SU-DHL-6 (cell line): ENCODE data around the gene NMT2.

ENCODE experiments used
- H2AFZ ChIP-seq: fragments of 200-600 bp; sonication (generic); 2 replicates; pipeline ENCODE4 v1.6.1; 2014; ENCODE audit warnings: low read depth, mild to moderate bottlenecking, moderate library complexity, mixed read lengths, antibody characterized with exemption, low read length; ENCODE audit not compliant: severe bottlenecking
- H3F3A ChIP-seq: fragments of 200-600 bp; shearing (Covaris generic); 2 replicates; pipeline ENCODE4 v1.6.0; 2016; ENCODE audit warnings: antibody characterized with exemption, mild to moderate bottlenecking; ENCODE audit not compliant: insufficient read depth
- H3K27ac ChIP-seq: fragments of 200-600 bp; sonication (generic); 2 replicates; pipeline ENCODE4 v1.5.1; 2016; ENCODE audit warnings: low read depth, mild to moderate bottlenecking, low read length, moderate library complexity, mixed read lengths
- H3K27me3 ChIP-seq: fragments of 200-600 bp; sonication (generic), shearing (Covaris generic); 2 replicates; pipeline ENCODE4 v1.6.0; 2014; ENCODE audit warnings: mild to moderate bottlenecking, low read length
- H3K36me3 ChIP-seq: fragments of 200-600 bp; sonication (generic); 2 replicates; pipeline ENCODE4 v1.6.1; 2014; ENCODE audit warnings: mild to moderate bottlenecking, low read length, mixed read lengths
- H3K4me2 ChIP-seq: fragments of 300-600, 200-600 bp; shearing (Covaris generic), sonication (generic); 2 replicates; pipeline ENCODE4 v1.6.0; 2014; ENCODE audit warnings: low read length, low read depth, mild to moderate bottlenecking; ENCODE audit not compliant: poor library complexity, severe bottlenecking
- H3K4me3 ChIP-seq: fragments of 200-600 bp; sonication (generic); 2 replicates; pipeline ENCODE4 v1.5.1; 2014; ENCODE audit warnings: antibody characterized with exemption, low read length, mild to moderate bottlenecking, mixed read lengths; ENCODE audit not compliant: insufficient read depth, poor library complexity, severe bottlenecking
- H3K79me2 ChIP-seq: fragments of 200-600 bp; sonication (generic); 2 replicates; pipeline ENCODE4 v1.6.1; 2014; ENCODE audit warnings: mild to moderate bottlenecking, low read length, moderate library complexity; ENCODE audit not compliant: insufficient read depth
- H3K9ac ChIP-seq: fragments of 200-600 bp; sonication (generic); 2 replicates; pipeline ENCODE4 v1.7.0; 2014; ENCODE audit warnings: mild to moderate bottlenecking, low read length
- H3K9me2 ChIP-seq: fragments of 200-600 bp; sonication (generic); replicated peaks from 2 replicates; pipeline ENCODE4 v1.6.1; 2014; ENCODE audit warnings: low read length; ENCODE audit not compliant: insufficient read depth
- H3K9me3 ChIP-seq: fragments of 200-600 bp; sonication (generic); 2 replicates; pipeline ENCODE4 v1.6.1; 2014; ENCODE audit warnings: low read length, mixed read lengths; ENCODE audit not compliant: insufficient read depth
- H4K20me1 ChIP-seq: fragments of 200-600 bp; sonication (generic); 2 replicates; pipeline ENCODE4 v1.6.1; 2014; ENCODE audit warnings: low read depth, mild to moderate bottlenecking, antibody characterized with exemption, low read length, moderate library complexity, mixed read lengths
- CTCF ChIP-seq: fragments of 200-600 bp; sonication (generic); IDR thresholded peaks from one replicate; pipeline ENCODE4 v1.5.1; 2017; ENCODE audit warnings: antibody characterized with exemption, mild to moderate bottlenecking, low read length, moderate library complexity; ENCODE audit not compliant: insufficient read depth, poor library complexity, severe bottlenecking
- EZH2phosphoT487 ChIP-seq: fragments of 200-600 bp; sonication (generic), shearing (Covaris generic); conservative IDR thresholded peaks from 2 replicates; pipeline ENCODE4 v1.6.1; 2018; ENCODE audit warnings: mild to moderate bottlenecking, antibody characterized with exemption, low read length, moderate library complexity, mixed read lengths

NMT2 gene

DNA sequence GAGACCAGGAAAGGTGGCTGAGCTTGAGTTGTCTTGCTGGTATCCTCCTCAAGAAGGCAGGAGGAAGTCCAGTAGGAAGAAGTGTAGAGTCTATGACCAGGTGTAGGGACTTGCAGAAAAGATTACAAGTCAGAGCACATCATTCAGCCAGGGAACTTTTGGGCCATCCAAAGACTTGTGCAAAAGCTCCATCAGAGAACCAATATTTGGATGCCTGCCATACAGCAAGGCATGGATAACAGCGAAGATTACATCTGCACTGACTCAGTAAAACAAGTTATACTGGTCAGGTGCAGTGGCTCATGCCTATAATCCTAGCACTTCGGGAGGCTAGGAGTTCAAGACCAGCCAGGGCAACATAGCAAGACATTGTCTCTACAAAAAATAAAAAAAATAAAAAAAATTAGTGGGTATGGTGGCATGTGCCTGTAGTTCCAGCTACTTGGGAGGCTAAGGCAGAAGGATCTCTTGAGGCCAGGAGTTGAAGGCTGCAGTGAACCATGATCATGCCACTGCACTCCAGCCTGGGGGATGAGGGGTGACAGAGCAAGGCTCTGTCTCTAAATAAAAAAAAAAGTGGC is 13.2 kb upstream of the NMT2 start:
- no peaks in the 10 kb centered on the region for H3K79me2 ChIP-seq
- H3K9me3 ChIP-seq = no peaks in the 10 kb centered on the region
- H3K4me2 ChIP-seq = no peak overlapping the region
- no peaks in the 10 kb centered on the region for H3K36me3 ChIP-seq
- no peaks in the 10 kb centered on the region for H3F3A ChIP-seq
- no peaks in the 10 kb centered on the region for H3K27me3 ChIP-seq
- TF ChIP-seq CTCF (no peak), EZH2phosphoT487 (no peak)
- no peaks in the 10 kb centered on the region for H4K20me1 ChIP-seq
- H3K4me3 ChIP-seq = no peak overlapping the region
- H3K9me2 ChIP-seq = no peaks in the 10 kb centered on the region
- no peak overlapping the region for H2AFZ ChIP-seq
- H3K9ac ChIP-seq = no peak overlapping the region
- H3K27ac ChIP-seq = no peak overlapping the region

GRCh38 chr10:15180736-15181135 is 12.2 kb upstream of the NMT2 start:
- H3F3A ChIP-seq = no peaks in the 10 kb centered on the region

DNA sequence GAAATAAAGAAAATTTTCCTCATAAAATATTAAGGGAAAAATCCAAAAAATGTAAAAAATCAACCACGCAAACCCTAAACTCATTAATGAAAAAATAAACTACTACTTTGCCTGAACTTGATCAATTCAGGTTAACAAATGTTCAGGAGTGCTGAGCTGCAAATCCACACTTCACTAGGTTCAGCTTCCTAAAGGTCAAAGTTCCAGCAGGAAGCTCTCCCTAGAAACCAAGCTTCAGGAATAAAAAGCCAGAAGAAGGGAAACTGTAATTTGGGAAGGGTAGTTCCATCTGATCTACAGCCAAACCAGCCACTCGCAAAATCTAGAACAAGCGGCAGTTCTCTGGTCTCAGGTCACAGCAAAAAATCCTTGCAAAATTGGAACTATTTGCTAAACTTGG is 7.8 kb upstream of the NMT2 start:
- Histone ChIP-seq H4K20me1 (no peaks in the 10 kb centered on the region), H2AFZ (no peak overlapping the region), H3K4me2 (no peak overlapping the region), H3K27ac (no peak overlapping the region), H3K9me3 (no peaks in the 10 kb centered on the region), H3K4me3 (no peak overlapping the region), H3K9ac (no peak overlapping the region), H3K79me2 (no peaks in the 10 kb centered on the region), H3K27me3 (no peaks in the 10 kb centered on the region), H3K9me2 (no peaks in the 10 kb centered on the region), H3K36me3 (no peaks in the 10 kb centered on the region), H3F3A (no peaks in the 10 kb centered on the region)
- TF ChIP-seq EZH2phosphoT487 = no peak

More at GRCh38 chr10:15180736-15181135, 12.2 kb upstream of the NMT2 start:
- no peak overlapping the region for H3K4me3 ChIP-seq
- H3K27ac ChIP-seq = no peak overlapping the region
- no peaks in the 10 kb centered on the region for H3K9me2 ChIP-seq
- H3K9ac ChIP-seq = no peak overlapping the region
- H4K20me1 ChIP-seq = no peaks in the 10 kb centered on the region
- H2AFZ ChIP-seq = no peak overlapping the region
- no peaks in the 10 kb centered on the region for H3K79me2 ChIP-seq
- H3K27me3 ChIP-seq = no peaks in the 10 kb centered on the region
- TF ChIP-seq EZH2phosphoT487 = no peak
- no peak for TF ChIP-seq CTCF
- no peaks in the 10 kb centered on the region for H3K9me3 ChIP-seq
- H3K4me2 ChIP-seq = no peak overlapping the region
- H3K36me3 ChIP-seq = no peaks in the 10 kb centered on the region

- H3K79me2 ChIP-seq = no peaks in the 10 kb centered on the region
- H3K9me3 ChIP-seq = no peaks in the 10 kb centered on the region
- no peaks in the 10 kb centered on the region for H3K27me3 ChIP-seq
- H3K27ac ChIP-seq = no peak overlapping the region
- H3K36me3 ChIP-seq = no peaks in the 10 kb centered on the region
- H3K4me2 ChIP-seq = no peak overlapping the region
- H2AFZ ChIP-seq = no peak overlapping the region
- H3K9ac ChIP-seq = no peak overlapping the region
- H3K4me3 ChIP-seq = no peak overlapping the region
- H3K9me2 ChIP-seq = no peaks in the 10 kb centered on the region
- H3F3A ChIP-seq = no peaks in the 10 kb centered on the region
- no peaks in the 10 kb centered on the region for H4K20me1 ChIP-seq
- TF ChIP-seq EZH2phosphoT487 (no peak), CTCF (no peak)
These were observed 7.1 kb upstream of the NMT2 start for GRCh38 chr10:15175587-15175986.
